Activated CD4-positive, alpha-beta T cell treated with anti-CD3 and anti-CD28 coated beads for 1 hour (primary cell): ENCODE results near the gene SYN1.

Source experiments
- DNase-seq: peaks from one replicate; pipeline ENCODE4 v3.0.0-alpha.2; 2020

SYN1 gene

DNA sequence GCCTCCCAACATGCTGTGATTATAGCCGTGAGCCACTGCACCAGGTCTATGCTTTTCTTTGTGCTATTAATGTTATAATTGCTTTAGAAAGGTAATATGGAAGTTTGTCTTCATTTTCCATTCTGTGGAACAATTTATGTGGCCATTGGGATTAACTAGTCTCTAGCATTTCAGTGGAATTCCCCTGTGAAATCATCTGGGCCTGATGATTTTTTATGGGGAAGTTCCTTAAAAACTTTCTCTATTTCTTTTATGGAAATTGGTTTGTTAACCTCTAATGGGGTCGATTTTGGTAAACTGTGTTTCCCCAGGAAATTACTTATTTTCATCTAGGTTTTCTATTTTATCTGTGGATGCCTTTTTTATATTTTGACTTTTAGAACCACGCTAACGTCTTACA lies 26.1 kb downstream of the SYN1 start:
- no peak for DNase-seq

DNA sequence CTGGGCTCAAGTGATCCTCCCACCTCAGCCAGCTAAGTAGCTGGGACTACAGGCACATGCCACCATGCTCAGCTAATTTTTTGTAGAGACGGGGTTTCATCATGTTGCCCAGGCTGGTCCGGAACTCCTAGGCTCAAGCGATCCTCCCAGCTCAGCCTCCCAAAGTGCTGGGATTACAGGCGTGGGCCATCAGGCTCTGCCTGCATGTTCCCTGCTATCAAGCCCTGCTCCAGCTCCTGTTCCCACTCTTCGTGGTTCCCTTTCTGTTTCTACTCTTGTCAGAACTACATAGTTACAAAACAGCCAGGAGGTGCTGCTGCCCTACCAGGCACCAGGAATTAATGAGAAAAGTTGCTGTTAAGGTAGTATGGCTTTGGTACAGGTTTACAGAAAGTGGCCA lies 28.7 kb downstream of the SYN1 start:
- DNase-seq: no peak

DNA sequence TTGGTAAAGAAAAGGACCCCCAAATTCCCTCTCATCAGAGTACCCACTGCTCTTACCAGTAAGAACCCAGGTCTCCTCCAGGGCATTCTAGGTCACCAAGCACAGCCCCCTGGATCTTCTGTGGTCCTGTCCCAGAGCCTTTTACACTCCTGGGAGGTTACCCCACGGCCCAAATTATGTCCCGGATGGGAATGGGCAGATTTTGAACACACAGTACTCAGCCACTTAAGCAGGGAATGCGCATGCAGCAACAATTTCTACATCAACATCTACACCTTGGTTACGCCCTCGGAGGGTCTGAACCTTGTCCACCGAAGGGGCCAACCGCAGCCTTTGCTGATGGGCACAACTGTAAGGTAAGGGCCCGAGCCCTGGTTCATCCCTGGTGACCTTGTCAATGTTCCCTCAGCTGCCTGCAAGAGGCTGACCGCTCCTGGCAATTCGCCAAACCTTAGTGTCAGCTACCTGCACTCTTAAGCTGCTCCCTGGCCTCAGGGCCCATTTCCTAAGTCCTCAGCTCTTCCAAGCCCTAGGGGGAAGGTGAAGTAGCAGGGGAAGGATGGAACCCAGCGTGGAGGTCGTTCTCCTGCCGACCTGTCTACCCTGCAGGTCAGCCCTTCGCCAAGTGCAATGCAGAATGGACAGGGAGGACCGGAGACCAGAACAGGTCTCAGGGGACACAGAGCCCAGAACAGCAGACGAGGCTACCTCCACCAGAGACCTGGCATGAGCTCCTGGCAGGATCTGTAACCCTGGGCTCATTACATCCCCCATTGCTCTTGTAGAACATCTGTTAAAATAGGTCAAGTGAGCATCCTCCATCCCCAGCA lies 31.5 kb downstream of the SYN1 start:
- no peak for DNase-seq

DNA sequence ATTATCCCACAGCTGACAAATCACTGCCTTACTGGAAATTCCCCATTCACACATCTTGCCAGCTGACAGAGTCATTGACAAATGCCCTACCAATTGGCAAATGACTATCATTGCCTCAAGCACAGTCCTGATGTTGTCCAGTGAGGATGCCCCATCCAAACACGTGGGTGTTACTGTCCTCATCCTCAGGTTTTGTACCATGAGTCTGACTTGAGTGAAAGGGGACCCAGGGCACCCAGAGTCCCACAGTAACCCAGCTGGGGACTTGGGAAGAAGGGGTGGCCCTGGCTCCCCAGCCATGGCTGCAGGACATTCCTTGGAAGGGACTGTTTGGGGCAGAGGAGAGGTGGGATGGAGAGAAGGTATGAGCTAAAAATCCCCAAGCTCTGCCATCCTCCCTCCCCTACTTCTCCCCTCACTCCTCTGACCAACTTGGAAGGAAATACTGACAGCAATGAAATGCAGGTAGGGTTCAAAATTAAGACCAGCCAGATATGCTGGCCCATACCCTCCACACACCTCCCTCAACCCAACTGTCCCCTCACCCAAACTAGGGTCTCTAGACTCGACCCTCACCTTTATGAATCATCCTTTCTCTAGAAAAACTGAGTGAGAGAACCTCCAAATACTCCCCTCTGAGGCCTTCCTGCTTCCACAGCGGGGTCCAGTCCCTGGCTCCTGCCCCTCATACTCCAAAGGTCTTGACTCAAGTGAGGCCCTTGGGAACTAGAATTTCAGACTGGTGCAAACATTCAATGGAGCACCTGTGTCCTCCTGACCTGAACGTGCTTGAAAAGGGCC lies 32.4 kb downstream of the SYN1 start:
- no peak for DNase-seq

DNA sequence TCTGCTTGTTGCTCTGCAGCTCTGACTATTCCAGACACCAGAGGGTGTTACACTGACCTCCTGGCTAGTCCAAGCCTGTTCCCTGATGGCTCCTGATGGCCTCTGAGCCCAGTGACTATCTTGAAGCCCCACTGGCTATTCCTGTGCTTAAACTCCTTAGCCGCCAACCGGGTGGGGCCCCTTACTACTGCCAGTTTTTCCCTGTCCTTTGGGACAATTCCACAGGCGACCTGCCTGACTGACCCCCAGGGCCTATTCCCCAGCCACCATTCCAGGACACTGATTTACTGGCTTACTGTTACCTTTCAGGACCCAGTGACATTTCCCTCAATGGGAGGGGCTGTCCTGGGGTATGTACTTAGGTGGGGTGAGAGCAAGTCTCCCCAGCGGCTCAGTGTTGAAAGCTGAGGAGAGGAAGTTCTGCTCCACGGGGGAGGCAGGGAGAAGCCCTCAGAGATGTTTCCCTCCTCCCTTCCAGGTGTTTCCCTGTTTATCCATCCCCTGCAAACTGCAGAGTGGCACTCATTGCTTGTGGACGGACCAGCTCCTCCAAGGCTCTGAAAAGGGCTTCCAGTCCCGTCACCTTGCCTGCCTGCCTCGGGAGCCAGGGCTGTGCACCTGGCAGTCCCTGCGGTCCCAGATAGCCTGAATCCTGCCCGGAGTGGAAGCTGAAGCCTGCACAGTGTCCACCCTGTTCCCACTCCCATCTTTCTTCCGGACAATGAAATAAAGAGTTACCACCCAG lies 33.4 kb downstream of the SYN1 start:
- no peak for DNase-seq

DNA sequence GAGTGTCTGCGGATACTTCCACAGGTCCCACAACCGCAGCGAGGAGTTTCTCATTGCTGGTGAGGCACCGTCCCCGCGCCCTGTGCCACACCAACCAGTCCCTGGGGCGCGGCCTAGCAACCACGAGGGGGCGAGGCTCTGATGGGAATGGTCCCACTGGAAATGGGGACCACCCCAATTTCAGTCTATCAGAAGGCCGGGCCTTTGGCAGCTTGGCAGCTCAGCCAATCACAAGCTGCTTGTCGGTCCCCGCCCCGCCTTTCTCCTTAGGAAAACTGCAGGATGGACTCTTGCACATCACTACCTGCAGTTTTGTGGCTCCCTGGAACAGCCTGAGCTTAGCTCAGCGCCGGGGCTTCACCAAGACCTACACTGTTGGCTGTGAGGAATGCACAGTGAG lies 34.4 kb downstream of the SYN1 start:
- DNase-seq: no peak

DNA sequence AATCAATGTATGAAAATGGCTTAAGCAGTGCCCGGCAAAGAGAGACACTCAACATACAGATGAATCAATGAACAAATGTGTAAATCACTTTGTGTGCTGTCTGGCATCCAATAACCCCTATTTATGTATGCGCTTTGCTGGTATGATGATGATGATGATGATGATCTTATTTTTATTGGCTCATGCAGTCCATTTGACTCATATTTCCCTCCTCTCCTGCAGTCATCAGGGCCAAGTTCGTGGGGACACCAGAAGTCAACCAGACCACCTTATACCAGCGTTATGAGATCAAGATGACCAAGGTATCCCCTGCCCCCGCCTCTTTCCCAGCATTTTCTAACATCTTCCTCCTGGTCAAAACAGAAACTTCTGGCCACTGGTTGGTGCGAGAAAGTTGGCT lies 34.9 kb downstream of the SYN1 start:
- DNase-seq: no peak

DNA sequence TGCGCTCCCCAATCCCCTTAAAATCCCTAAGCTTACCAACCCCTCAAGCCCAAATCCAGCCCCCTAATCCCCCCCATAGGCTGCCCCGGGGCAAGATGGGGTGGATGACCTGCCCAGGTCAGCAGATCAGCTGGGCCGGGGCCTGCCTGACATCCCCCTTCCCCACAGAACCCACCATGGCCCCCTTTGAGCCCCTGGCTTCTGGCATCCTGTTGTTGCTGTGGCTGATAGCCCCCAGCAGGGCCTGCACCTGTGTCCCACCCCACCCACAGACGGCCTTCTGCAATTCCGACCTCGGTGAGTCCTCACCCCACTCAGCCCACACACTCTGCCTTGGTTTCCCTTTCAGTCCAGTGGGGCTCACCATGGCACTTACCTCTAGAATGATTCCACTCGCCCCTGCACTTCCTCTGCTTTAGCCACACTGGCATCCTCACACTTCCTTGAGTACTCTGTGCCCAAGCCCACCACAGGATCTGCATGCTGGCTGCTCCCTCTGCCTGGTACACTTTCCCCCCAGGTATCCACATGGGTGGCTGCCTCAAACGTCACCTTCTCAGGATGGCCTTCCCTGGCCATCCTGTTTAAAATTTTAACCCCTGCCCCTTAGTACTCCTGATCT lies 36.3 kb downstream of the SYN1 start:
- no peak for DNase-seq

DNA sequence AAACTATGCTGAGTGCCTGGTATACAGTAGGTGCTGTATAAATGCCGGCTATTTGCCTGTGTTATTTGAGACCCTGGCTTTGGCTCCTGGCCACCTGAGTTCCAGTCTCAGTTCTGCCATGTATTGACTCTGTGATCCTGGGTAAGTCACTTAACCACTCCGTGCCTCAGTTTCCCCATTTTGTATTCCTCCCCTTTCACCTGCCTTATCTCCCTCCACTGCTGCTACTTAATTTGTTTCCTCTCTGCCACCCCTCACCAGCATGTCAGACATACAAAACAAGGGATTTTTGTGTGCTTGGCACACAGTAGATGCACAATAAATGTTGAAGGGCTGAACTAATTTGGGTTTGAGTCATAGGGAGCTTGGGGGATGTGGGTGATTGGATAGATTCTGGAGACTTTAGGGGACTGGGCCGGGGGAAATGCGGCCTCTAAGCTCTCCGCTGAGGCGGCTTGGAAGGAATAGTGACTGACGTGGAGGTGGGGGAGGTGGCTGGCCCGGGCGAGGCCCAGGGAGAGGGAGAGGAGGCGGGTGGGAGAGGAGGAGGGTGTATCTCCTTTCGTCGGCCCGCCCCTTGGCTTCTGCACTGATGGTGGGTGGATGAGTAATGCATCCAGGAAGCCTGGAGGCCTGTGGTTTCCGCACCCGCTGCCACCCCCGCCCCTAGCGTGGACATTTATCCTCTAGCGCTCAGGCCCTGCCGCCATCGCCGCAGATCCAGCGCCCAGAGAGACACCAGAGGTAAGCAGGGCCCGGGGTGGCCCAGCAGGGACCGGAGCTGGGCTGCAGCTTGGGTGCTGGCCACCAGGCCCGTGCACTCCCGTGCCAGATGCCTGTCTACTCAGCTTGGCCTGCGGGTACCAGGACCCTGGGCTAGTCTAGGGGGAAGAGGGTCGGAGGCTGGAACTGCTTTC lies 37.7 kb downstream of the SYN1 start, which contains the start of gene TIMP1:
TSS of gene TIMP1 (plus strand) at position 706 of the 917 bp plus-strand sequence. CDS start 980 bp downstream, outside the sequence.
- peak; percentile 65 for DNase-seq

DNA sequence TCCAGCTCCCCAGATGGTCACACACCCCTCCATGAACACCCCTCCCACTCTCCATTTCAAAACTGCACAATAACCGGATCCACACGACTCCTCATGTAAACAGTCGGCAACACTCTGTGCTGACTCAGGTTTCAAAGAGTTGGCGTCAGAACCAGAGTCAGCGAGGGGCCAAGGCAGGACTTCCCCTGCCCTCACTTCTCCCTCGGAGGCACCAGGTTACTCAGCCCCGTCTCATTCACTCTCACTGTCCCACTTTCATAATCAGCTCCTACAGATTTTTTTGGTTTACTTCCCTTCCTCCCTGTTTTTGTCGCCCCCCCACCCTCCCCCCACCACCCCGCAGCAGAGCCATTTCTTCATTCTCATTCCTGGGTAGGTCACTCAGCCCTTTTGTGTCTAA lies 40.1 kb downstream of the SYN1 start:
- DNase-seq: no peak

DNA sequence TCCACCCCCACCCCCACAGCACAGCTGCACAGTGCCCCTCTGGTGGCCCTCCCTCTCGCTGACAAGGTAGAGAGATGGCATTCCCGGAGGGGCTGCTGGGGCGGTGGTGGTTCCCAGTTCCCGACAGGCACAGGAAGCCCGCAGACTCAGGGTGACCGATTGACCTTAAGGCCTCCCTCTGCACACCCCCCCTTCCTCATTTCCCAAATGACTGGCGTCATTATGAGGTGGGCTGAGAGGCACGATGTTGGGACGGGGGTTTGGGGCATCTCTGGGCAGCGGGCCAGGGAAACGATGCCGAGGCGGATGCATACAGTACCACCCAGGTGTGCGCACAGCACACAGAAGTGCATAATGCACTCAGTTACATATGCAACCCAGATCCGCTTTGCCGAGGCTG lies 41.0 kb downstream of the SYN1 start:
- DNase-seq: no peak

DNA sequence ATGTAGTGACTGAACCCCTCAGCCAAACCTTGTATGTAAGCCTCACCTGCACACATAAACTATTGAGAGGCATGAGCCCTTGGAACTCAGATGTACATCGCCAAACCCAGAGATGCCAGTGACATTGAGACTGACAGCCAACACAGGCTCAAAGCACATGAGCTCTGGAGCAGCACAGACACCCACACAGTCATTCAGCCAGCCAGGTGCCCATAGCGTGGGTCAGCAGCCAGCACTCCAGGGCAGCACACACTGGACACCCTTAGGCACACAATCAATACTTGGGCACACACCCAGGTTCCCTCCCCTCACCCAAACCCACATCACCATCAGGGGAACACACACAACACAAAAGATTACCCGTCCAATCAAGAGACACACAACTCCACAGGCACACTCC lies 41.8 kb downstream of the SYN1 start:
- no peak for DNase-seq

DNA sequence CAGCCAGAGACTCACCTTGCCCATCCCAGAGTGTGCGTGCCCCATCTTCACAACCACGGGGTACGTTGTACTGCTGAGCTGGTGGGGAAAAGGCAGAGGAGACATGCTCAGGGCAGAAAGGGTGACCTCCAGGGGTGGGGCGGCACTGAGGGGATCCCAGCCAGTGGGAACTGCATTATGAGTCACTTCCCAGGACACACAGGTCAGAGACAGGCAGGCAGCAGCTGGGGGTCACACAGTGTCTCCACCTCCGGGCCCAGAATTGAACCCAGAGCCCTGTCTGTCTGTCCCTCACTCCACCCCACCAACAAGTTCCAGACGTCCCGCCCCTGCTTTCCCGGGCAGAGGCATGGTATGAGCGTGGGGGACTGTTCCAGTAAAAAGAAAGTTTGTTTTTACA lies 42.2 kb downstream of the SYN1 start:
- no peak for DNase-seq

DNA sequence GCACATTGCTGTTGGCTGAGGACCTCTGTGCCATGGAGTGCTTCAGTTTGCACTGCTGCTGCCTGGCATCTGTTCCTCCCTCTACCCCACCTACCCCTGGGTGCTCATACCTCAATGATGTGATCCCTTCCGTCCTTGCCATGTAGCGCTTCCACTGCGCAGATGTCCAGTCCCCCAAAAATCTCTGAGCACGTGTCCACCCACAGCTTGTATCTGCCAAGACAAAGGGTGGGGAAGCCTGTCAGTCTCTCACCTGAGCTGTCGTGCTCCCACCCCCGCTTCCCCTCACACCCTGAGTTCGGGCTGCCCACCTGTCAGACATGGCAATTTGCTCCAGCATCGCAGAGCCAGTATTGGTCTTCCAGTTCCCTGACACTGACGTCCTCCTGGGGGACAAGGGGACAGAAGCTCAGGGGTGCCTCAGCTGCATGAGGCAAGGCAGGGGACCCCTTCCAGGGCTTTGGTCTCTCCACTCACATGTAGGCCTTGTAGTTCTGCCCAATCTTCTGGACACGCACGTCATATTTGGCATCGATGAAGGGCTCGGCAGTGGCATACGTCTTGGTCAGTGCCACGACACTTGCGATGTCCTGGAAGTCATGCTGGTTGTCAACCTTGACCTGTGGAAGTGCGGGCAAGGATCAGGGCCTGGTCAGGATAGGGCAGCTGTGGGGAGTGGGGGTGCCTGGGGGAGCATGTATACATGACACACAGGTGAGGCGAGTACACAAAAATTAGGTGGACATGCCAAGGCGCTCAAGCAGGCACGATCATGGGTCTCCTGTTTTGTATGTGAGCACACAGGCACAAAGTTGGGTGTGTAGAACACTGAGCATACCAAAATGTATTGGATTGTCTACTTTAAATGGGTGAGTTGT lies 43.4 kb downstream of the SYN1 start:
- no peak for DNase-seq

DNA sequence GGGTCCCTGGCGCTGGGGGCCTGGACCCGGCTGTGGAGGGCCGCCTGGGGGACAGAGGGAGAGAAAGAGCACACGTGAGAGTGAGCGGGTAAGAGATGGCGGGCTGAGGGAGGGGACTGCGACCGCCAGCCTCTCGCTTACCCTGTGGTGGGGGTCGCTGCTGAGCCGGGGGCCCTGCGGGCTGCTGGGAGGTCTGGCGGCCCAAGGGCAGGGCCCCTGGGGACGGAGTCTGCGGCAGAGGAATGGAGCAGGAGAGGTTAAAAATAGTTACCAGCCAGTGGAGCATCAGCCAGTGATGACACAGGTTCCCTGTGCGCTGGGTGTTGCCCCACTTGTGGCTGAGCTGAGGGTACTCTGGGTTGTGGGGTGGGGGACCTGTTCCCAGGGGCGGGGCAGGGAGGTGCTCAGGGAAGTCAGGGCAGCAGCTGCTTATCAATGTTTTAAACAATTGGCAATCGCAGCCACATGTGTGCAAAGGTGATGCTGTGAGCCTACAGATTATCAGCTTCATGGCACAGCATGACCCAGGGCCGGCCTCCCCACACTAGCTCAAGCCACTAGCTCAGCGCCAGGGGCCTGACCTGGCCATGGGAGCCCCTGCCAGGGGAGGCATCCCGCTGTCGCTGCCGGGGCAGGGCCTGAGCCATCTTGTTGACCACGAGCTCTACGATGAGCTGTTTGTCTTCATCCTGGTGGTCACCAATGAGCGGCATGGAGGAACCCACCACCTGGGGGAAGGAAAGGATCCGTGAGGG lies 44.9 kb downstream of the SYN1 start:
- no peak for DNase-seq

DNA sequence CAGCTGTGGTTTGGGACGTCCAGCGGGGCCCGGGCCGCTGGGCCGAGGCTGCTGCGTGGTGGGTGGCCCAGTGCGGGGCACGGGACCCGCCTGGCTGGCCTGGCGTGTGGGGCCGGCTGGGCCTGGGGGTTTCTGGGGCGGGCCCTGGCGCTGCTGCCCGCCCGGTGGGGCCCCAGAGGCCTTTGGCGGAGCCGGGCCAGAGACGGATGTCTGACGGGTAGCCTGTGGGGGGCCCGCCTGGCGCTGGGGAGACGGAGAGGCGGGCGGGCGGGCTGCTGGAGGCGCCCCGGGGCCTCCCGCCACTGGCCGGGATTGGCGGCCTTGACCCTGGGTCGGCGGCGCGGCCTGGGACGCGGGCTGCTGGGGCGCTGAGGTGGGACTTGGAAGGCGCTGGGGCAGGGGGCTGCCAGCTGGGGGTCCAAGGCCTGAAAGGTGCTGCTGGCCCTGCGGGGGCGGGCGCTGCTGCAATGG lies 45.5 kb downstream of the SYN1 start:
- DNase-seq: no peak

DNA sequence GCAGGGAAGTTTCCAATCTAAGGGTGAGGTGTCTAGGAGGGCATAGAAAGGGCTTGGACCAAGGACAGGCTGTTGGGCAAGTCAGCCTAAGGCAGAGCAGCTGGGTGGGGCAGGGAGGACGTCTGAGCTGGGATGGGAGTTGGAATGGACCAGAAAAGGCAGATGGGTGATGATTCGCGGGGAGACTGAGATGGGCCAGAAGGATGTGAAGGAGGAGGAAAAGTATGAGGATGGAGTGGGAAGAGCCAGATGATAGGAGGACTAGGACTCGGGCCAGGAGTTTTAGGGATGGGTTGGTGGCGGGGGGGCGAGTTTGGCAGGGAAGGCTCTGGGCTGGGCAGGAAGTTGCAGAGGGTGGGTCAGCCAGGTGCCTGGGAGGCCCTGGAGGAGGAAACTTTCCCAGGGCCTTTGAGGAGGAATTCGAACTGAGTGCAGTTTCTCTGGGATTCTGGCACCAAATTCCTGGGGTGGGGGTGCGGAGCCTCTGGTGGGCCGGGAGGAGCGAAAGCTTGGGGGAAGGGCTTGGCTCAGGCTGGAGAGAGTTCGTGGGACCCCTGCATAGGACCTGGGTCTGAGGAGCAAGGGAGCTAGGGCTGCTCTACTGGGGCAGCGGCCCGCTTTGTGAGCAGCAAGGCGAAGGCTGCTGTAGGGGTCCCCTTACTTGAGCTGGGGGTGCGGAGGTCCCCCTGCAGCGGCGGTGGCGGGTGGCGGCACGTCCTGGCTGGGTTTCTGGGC lies 46.1 kb downstream of the SYN1 start:
- DNase-seq: no peak

DNA sequence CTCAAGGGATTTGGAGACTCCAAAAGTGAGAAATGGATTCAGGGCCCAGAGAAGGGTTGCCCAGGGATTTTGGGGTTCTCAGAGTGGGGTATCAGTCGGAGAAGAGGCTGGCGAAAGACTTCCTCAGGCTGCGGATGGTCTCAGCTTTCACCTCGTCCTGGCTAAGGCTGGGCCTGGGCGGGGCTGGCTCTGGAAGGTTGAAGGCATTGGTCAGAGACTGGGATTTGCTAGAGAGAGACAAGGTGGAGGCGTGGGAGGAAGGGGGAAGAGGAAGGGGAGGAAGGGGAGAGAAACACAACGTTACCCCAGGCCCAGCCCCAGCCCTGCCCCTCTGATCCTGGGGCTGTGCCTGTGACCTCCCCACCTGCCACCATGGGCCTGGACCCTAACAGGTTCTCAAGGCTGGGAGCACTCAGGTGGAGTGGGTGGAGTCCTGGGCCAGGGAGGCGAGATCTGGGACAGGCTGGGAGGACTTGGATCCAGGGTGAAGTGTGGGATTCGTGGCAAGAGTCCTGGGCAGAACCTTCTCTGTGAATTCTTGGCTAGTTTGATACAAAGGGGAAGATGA lies 46.8 kb downstream of the SYN1 start:
- DNase-seq: no peak

DNA sequence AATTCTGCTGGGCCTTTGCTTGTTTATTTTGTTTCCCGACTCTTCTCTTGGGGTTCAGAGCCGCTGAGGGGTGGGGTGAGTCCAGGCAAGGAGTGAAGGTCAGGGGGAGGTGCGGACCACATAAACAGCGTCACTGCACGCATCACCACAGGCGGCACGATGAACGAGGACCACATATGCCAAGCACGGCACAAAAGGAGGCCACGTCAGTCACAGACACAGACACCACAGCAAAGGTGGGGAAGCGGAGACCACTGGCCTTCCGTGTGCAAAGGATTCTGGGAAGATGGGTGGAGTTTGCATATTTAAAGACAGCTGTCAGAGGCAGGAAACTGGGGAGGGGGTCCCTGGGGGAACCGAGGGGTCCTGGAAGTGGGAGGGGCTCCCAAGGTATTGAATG lies 47.8 kb downstream of the SYN1 start:
- no peak for DNase-seq
